Right atrium auricular region (tissue), 2 donors: ENCODE measurements around the gene IL36A. TPM values are rescaled to one million over a fixed set of nuclear protein-coding genes. Genes with fewer than 3 reads are reported as not detected.

Experiments used
- DNase-seq: peaks from one replicate; pipeline ENCODE4 v3.0.0-alpha.2; 2019; ENCODE audit warnings: low spot score
- H3K27ac ChIP-seq, 2 donors: fragments of 200-600 bp; sonication (generic); 1 replicate in 1 of 2; 2 replicates in 1 of 2; pipeline ENCODE4 v1.5.1; 2016 to 2019
- H3K27me3 ChIP-seq, 2 donors: fragments of 200-600 bp; sonication (generic); one replicate each; pipeline versions ENCODE4 v1.5.1 to v1.6.0; 2017 to 2019
- H3K36me3 ChIP-seq: fragments of 200-600 bp; sonication (generic); one replicate; pipeline ENCODE4 v1.5.1; 2016
- H3K4me1 ChIP-seq, 2 donors: fragments of 200-600 bp; sonication (generic); one replicate each; pipeline versions ENCODE4 v1.5.1 to v1.6.0; 2017 to 2019
- H3K4me3 ChIP-seq, 2 donors: fragments of 200-600 bp; sonication (generic); 1 replicate in 1 of 2; 2 replicates in 1 of 2; pipeline ENCODE4 v1.5.1; 2017 to 2019; ENCODE audit warnings: mild to moderate bottlenecking in 1 of 2, moderate library complexity in 1 of 2
- H3K9me3 ChIP-seq, 2 donors: fragments of 200-600 bp; sonication (generic); one replicate each; pipeline ENCODE4 v1.5.1; 2019
- CTCF ChIP-seq, 2 donors: fragments of 200-600 bp; sonication (generic); IDR thresholded peaks; one replicate each; pipeline ENCODE4 v1.5.1; 2019; ENCODE audit warnings: antibody characterized with exemption in 2 of 2
- total RNA-seq, 2 donors: library from RNA; depleted of rRNA; stranded (reverse); fragments of >200 nt; gene quantifications; one replicate each; pipeline ENCODE4 v1.1.0, GENCODE V29; 2016

The IL36A gene
- total RNA-seq, 2 donors from 2014 or later = not detected

GRCh38 chr2:112979731-112980130 is 25.5 kb upstream of the IL36A start:
- Histone ChIP-seq H3K27me3 (no peaks in the 10 kb centered on the region), H3K4me3 (no peak overlapping the region), H3K27ac (no peak overlapping the region), H3K36me3 (no peaks in the 10 kb centered on the region), H3K4me1 (no peaks in the 10 kb centered on the region), H3K9me3 (no peaks in the 10 kb centered on the region)
- DNase-seq = no peak
- TF ChIP-seq CTCF (IDR thresholded peaks at IDR 0.05) = no peak

GRCh38 chr2:112980537-112980936 is 24.7 kb upstream of the IL36A start:
- H3K27me3 ChIP-seq = no peaks in the 10 kb centered on the region
- H3K4me3 ChIP-seq = no peak overlapping the region
- H3K36me3 ChIP-seq = no peaks in the 10 kb centered on the region
- no peaks in the 10 kb centered on the region for H3K4me1 ChIP-seq
- H3K9me3 ChIP-seq = no peaks in the 10 kb centered on the region
- TF ChIP-seq CTCF (IDR thresholded peaks at IDR 0.05) = no peak
- DNase-seq = no peak
- H3K27ac ChIP-seq = no peak overlapping the region

- H3K27me3 ChIP-seq = no peaks in the 10 kb centered on the region
- peaks cover 0 to 11% of the 10 kb centered on the region in 2 donors for H3K9me3 ChIP-seq
- no peaks in the 10 kb centered on the region for H3K36me3 ChIP-seq
- no peak overlapping the region for H3K27ac ChIP-seq
- TF ChIP-seq CTCF (IDR thresholded peaks at IDR 0.05) = no peak
- H3K4me1 ChIP-seq = no peaks in the 10 kb centered on the region
- no peak for DNase-seq
- no peak overlapping the region for H3K4me3 ChIP-seq
These were observed 20.2 kb upstream of the IL36A start for GRCh38 chr2:112985090-112985489.

GRCh38 chr2:112989611-112990010 is 15.6 kb upstream of the IL36A start:
- no peak for TF ChIP-seq CTCF (IDR thresholded peaks at IDR 0.05)
- no peak for DNase-seq
- H3K4me1 ChIP-seq = no peaks in the 10 kb centered on the region
- H3K4me3 ChIP-seq = no peak overlapping the region
- H3K9me3 ChIP-seq = peaks cover 0 to 43% of the 10 kb centered on the region in 2 donors
- no peak overlapping the region for H3K27ac ChIP-seq
- H3K36me3 ChIP-seq = no peaks in the 10 kb centered on the region
- H3K27me3 ChIP-seq = no peaks in the 10 kb centered on the region

GRCh38 chr2:112993831-112994230 is 11.4 kb upstream of the IL36A start:
- DNase-seq = no peak
- Histone ChIP-seq H3K4me3 (no peak overlapping the region), H3K27me3 (no peaks in the 10 kb centered on the region), H3K36me3 (no peaks in the 10 kb centered on the region), H3K27ac (no peak overlapping the region), H3K9me3 (peaks cover 0 to 39% of the 10 kb centered on the region in 2 donors), H3K4me1 (no peaks in the 10 kb centered on the region)
- no peak for TF ChIP-seq CTCF (IDR thresholded peaks at IDR 0.05)

GRCh38 chr2:112994648-112995047 is 10.6 kb upstream of the IL36A start:
- Histone ChIP-seq H3K4me1 (no peaks in the 10 kb centered on the region), H3K27ac (no peak overlapping the region), H3K27me3 (no peaks in the 10 kb centered on the region), H3K9me3 (peaks cover 0 to 34% of the 10 kb centered on the region in 2 donors), H3K4me3 (no peak overlapping the region), H3K36me3 (no peaks in the 10 kb centered on the region)
- DNase-seq = no peak
- no peak for TF ChIP-seq CTCF (IDR thresholded peaks at IDR 0.05)
